Measurements from ENCODE around the gene TRIM2.

DNA sequence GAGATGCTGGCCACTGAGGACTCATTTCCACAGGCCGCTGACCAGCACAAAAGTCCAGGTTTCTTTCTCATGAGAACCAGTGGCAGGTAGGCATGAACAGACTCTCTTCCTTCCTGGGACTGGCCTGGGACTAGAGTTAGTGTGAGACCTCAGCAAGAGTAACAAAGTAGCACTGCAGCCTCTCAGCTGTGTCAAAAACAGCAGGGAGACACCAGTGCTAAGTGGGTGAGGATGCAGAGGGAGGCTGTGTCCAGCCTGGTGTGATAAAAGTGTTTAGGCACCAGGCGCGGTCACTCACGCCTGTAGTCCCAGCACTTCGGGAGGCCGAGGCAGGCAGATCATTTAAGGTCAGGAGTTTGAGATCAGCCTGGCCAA, 42.9 kb downstream of the TRIM2 start:
- TF ChIP-seq, protein P1, sequence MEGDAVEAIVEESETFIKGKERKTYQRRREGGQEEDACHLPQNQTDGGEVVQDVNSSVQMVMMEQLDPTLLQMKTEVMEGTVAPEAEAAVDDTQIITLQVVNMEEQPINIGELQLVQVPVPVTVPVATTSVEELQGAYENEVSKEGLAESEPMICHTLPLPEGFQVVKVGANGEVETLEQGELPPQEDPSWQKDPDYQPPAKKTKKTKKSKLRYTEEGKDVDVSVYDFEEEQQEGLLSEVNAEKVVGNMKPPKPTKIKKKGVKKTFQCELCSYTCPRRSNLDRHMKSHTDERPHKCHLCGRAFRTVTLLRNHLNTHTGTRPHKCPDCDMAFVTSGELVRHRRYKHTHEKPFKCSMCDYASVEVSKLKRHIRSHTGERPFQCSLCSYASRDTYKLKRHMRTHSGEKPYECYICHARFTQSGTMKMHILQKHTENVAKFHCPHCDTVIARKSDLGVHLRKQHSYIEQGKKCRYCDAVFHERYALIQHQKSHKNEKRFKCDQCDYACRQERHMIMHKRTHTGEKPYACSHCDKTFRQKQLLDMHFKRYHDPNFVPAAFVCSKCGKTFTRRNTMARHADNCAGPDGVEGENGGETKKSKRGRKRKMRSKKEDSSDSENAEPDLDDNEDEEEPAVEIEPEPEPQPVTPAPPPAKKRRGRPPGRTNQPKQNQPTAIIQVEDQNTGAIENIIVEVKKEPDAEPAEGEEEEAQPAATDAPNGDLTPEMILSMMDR (IDR thresholded peaks at IDR 0.05) = no peak
- no peak for TF ChIP-seq POLR2AphosphoS5 (IDR thresholded peaks at IDR 0.05)
- TF ChIP-seq POLR2A (IDR thresholded peaks at IDR 0.05) = no peak

Measured in prostate gland (tissue), 2 donors.